Stimulated activated CD8-positive, alpha-beta memory T cell treated with anti-CD3 and anti-CD28 coated beads, Interleukin-7, amount 100 ng/mL, for 4 hours (primary cell): ENCODE measurements around the gene HHIPL1.

Experiments used
- DNase-seq, 2 donors: peaks; one replicate each; pipeline ENCODE4 v3.0.0-alpha.2; 2020; ENCODE audit warnings: low read depth in 2 of 2

Gene HHIPL1

DNA sequence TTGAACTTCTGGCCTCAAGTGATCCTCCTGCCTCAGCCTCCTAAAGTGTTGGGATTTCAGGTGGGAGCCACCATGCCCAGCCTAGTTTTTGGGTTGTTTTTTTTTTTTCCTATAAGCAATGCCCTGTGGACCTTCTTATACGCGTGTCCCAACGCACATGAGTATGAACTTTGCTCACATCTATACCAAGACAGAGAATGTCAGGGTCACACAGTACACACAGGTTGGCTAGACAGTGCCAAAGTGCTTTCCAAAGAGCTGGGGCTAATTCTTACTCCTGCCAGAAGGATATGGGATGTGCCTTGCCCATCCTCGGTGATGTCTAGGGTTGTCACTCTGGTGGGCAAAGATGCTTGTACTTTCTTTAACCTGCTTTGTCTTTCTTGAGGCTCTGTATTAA is 33.3 kb upstream of the HHIPL1 start:
- no peak for DNase-seq

DNA sequence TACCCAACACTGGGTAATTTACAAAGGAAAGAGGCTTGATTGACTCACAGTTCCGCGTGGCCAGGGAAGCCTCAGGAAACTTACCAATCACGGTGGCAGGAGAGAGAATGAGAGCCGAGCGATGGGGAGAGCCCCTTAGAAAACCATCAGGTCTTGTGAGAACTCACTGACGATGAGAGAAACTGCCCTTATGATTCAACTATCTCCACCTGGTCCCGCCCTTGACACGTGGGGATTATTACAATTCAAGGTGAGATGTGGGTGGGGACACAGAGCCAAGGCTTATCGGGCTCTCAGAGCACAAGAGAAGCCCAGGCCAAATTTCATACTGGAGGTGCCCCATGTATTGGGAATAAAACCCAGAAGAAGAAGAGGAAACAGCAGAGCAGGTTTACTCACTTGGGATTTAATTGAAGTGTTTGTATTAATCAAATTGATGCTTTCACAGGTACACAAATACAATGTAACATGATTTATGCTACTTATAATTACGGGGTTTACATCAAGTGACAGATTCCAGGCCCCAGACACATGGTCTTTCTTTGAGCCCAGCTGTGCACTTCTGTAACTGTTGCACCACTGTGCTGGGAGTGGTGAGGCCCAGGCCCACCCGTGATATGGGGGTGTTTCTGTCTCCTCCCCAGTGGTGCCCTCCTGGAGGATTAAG is 32.7 kb upstream of the HHIPL1 start:
- DNase-seq: no peak

GRCh38 chr14:99612738-99613330 is 32.1 kb upstream of the HHIPL1 start:
- DNase-seq: no peak

GRCh38 chr14:99615497-99616157 is 29.3 kb upstream of the HHIPL1 start:
- DNase-seq: no peak

DNA sequence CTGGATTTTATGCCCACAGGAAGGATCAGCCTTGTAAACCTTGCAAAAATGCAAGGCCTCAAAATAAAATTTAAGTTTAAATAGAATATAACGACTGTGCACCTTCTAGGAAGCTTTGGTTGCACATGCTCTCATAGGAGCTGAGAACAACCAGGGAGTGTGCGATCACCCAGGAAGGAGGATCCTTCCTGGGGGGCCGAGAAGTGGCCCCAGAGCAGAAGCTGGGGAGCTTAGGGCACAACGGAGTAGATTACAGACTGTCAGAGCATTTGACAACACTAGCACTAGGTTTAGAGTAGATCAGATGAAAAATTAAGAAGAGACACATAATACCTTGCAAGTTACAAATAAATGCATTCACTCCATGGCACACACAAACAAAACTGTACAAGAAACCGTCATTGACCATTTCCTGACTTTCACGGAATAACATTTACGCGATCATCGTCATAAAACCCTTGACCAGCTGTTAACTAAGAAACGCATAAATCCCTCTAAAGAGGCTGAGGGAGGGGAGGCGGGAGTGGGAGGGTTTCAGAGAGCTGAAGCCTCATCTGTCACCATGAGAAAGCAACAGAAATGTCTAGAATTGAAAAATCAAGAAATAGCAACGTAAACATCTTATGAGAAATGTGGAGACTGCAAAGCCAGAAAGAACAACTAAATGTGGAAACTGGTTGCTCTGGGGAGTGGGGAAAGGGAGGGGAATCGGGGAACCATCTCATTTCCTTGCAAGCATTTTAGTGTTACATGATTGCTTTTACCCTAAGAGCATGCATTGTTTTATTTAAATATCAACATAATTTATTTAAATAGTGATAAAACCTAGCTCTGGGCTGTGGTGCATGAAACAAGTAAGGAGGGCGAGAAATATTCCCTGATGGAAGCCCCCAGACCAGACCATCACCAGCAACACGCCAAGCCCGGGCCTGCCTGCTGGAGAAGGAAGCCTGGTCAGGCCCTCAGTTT is 27.8 kb upstream of the HHIPL1 start:
- no peak for DNase-seq

- no peak for DNase-seq
Observed at GRCh38 chr14:99619835-99620834, 24.8 kb upstream of the HHIPL1 start.

- no peak for DNase-seq
Observed at GRCh38 chr14:99621948-99622347, 23.0 kb upstream of the HHIPL1 start.

DNA sequence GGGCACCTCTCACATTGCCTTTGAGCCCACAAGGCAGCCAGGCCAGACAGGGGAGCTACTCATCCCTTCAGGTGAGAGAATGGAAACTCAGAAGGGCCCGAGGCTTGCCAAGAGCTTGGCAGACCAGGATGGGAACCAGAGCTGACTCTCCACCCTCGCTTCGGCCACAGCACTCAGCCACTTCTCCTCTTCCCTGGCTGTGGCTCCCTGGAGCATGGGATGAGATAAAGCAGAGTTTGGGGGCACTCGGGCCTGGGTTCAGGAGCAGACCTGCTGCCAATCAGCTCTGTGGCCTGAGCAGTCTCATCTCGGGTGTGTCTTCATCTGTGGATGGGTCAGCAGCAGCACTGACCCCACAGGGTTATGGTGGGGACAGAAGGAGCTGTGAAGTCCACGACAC is 20.9 kb upstream of the HHIPL1 start:
- DNase-seq: no peak

DNA sequence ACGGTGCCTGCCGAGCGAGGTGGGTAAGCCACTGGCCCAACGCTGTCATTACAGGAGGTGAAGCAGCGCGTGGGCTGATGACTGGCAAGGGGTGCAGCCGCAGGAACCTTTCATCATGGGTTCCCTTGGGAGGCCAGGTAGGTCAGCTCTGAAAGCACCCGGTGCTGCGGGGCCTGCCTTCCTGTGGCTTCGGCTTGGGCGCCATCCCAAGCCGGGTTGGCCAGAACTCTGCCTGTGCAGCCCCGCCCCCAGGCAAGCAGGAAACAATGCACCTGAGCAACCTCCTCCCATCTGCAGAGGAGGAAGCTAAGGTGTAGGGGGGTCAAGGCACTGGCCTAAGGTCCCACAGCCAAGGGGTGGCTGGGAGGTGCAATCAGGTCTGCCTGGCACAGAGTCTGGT is 20.0 kb upstream of the HHIPL1 start:
- DNase-seq: no peak

DNA sequence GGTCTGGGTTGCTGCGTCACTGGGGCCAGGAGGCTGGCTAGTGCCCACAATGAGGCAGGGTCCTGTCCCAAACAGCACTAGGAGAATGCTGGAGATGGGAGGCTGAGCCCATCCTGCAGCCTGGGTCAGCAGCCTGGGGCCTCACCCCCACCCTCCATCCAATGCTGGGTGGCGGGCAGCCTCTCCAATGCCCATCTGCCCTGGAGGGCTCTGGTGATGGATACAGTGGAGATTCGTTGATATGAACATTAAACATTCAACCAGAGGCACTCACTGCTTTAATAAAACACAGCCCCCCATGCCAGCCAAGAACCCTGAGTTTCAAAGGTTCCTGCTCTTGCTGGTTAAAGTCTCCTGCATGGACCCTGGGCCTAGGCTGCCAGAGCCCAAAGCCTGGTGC is 19.5 kb upstream of the HHIPL1 start:
- DNase-seq: no peak

DNA sequence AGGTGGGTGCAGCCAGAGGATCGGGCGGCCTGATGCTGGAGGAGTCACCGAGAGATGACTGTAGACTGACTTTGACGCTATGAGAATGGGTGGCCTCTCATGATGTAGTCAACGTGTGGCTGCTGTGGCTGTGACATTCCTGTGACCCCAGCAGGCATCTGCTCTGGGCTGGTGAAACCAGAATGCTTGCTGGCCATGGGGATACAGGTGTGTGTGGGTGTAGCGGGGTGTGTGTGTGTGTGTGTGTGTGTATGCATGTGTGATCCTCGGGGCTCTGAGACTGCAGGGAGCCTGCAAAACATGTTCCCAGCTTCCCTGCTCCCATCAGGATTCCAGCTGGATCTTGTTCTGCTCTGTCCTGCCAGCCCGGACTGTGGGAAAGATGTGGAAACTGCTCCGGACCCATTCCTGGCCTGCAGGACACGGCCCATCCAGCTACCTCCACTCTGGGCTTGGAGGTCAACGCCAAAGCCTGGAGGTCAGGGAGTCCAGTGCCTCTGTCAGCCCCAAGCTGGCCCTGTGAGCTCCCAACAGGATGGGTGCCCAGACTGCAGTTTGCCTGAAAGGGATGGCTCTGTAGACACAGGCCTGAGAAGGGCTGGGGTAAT is 18.8 kb upstream of the HHIPL1 start:
- DNase-seq: no peak

GRCh38 chr14:99627100-99627499 is 17.8 kb upstream of the HHIPL1 start:
- no peak for DNase-seq

GRCh38 chr14:99627510-99628381 is 17.2 kb upstream of the HHIPL1 start:
- no peak for DNase-seq

- peak; percentile 28 to 39 for DNase-seq
Observed at GRCh38 chr14:99628887-99629618, 15.9 kb upstream of the HHIPL1 start.

DNA sequence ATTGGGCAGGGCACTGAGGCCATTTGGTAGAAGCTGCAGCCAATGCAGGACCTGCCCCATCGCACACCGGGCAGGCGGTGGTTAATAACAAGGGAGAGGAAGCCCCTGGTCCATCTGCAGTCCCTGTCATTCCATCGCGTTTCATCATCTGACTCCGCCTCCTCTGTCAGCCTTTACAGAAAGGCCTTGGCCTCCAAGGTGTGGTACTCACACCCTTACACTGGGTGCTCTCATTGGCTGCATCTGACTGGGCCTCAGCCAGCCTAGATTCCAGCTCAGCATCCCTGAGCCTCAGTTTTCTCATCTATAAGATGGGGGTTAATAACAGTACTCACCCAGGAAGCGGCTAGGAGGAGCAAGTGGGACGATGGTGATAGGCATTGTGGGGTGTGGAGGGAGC is 14.7 kb upstream of the HHIPL1 start:
- no peak for DNase-seq

GRCh38 chr14:99632410-99633035 is 12.4 kb upstream of the HHIPL1 start:
- no peak for DNase-seq

DNA sequence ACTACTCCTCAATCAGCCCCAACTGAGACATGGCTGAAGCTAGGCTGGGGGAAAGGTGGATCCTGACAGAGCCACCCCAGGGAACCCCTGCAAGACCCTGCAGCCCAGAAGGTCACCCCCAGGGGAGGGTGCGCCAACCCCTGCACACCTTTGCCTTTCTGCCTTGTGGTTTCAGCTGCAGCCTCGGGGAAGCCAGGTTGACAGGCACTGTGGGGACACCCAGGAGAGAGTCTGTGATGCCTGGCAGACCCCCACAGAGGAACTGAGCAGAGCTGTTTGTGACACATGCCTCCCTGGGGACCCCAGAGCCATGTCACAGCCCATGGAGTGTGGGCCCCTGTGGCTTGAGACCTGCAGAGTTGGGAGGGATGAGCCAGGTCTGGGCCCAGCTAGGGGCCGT is 11.8 kb upstream of the HHIPL1 start:
- no peak for DNase-seq

GRCh38 chr14:99633918-99634317 is 11.0 kb upstream of the HHIPL1 start:
- DNase-seq: no peak
